ENCODE measurements around the gene HDAC5.

HDAC5 gene

GRCh38 chr17:44045486-44045885 is 78.0 kb downstream of the HDAC5 start:
- Histone ChIP-seq H3K36me3 (ENCODE audit: low read depth) (peaks cover 42% of the 10 kb centered on the region), H3K4me3 (ENCODE audit: severe bottlenecking) (no peak overlapping the region), H3K9me3 (ENCODE audit: severe bottlenecking) (no peaks in the 10 kb centered on the region), H3K27me3 (ENCODE audit: insufficient read depth, poor library complexity, severe bottlenecking) (no peaks in the 10 kb centered on the region), H3K27ac (ENCODE audit: poor library complexity, severe bottlenecking) (peak overlapping the region; percentile 27), H3K4me1 (ENCODE audit: insufficient read depth, poor library complexity, severe bottlenecking) (peaks cover 15% of the 10 kb centered on the region)
- ATAC-seq (ENCODE audit: low read depth) = no peak
- TF ChIP-seq CTCF (IDR thresholded peaks at IDR 0.05; ENCODE audit: poor library complexity, severe bottlenecking) = no peak
- DNase-seq (ENCODE audit: low spot score) = no peak

GRCh38 chr17:44044071-44044470 is 79.4 kb downstream of the HDAC5 start:
- no peak for DNase-seq (ENCODE audit: low spot score)
- no peak for TF ChIP-seq CTCF (IDR thresholded peaks at IDR 0.05; ENCODE audit: poor library complexity, severe bottlenecking)
- H3K4me3 ChIP-seq (ENCODE audit: severe bottlenecking) = no peak overlapping the region
- H3K4me1 ChIP-seq (ENCODE audit: insufficient read depth, poor library complexity, severe bottlenecking) = peaks cover 15% of the 10 kb centered on the region
- peaks cover 41% of the 10 kb centered on the region for H3K36me3 ChIP-seq (ENCODE audit: low read depth)
- peak overlapping the region; percentile 27 for H3K27ac ChIP-seq (ENCODE audit: poor library complexity, severe bottlenecking)
- H3K9me3 ChIP-seq (ENCODE audit: severe bottlenecking) = no peaks in the 10 kb centered on the region
- no peaks in the 10 kb centered on the region for H3K27me3 ChIP-seq (ENCODE audit: insufficient read depth, poor library complexity, severe bottlenecking)
- ATAC-seq (ENCODE audit: low read depth) = peak; percentile 60

GRCh38 chr17:44043272-44043696 is 80.2 kb downstream of the HDAC5 start:
- no peak overlapping the region for H3K4me3 ChIP-seq (ENCODE audit: severe bottlenecking)
- no peak for TF ChIP-seq CTCF (IDR thresholded peaks at IDR 0.05; ENCODE audit: poor library complexity, severe bottlenecking)
- peaks cover 43% of the 10 kb centered on the region for H3K36me3 ChIP-seq (ENCODE audit: low read depth)
- no peaks in the 10 kb centered on the region for H3K27me3 ChIP-seq (ENCODE audit: insufficient read depth, poor library complexity, severe bottlenecking)
- ATAC-seq (ENCODE audit: low read depth) (no peak), DNase-seq (ENCODE audit: low spot score) (no peak)
- peaks cover 15% of the 10 kb centered on the region for H3K4me1 ChIP-seq (ENCODE audit: insufficient read depth, poor library complexity, severe bottlenecking)
- no peaks in the 10 kb centered on the region for H3K9me3 ChIP-seq (ENCODE audit: severe bottlenecking)
- H3K27ac ChIP-seq (ENCODE audit: poor library complexity, severe bottlenecking) = peak overlapping the region; percentile 27

- peak overlapping the region; percentile 21 for H3K27ac ChIP-seq (ENCODE audit: poor library complexity, severe bottlenecking)
- peaks cover 15% of the 10 kb centered on the region for H3K4me1 ChIP-seq (ENCODE audit: insufficient read depth, poor library complexity, severe bottlenecking)
- DNase-seq (ENCODE audit: low spot score) (no peak), ATAC-seq (ENCODE audit: low read depth) (peak; percentile 50; the same call in 2 of the 3 replicates)
- no peak for TF ChIP-seq CTCF (IDR thresholded peaks at IDR 0.05; ENCODE audit: poor library complexity, severe bottlenecking)
- peaks cover 50% of the 10 kb centered on the region for H3K36me3 ChIP-seq (ENCODE audit: low read depth)
- H3K9me3 ChIP-seq (ENCODE audit: severe bottlenecking) = no peaks in the 10 kb centered on the region
- no peaks in the 10 kb centered on the region for H3K27me3 ChIP-seq (ENCODE audit: insufficient read depth, poor library complexity, severe bottlenecking)
- H3K4me3 ChIP-seq (ENCODE audit: severe bottlenecking) = no peak overlapping the region
These were observed 83.4 kb downstream of the HDAC5 start for GRCh38 chr17:44039829-44040635.

GRCh38 chr17:44038604-44039011 is 84.8 kb downstream of the HDAC5 start:
- H3K27ac ChIP-seq (ENCODE audit: poor library complexity, severe bottlenecking) = no peak overlapping the region
- H3K4me1 ChIP-seq (ENCODE audit: insufficient read depth, poor library complexity, severe bottlenecking) = peaks cover 9% of the 10 kb centered on the region
- no peaks in the 10 kb centered on the region for H3K27me3 ChIP-seq (ENCODE audit: insufficient read depth, poor library complexity, severe bottlenecking)
- DNase-seq (ENCODE audit: low spot score) (no peak), ATAC-seq (ENCODE audit: low read depth) (no peak)
- H3K4me3 ChIP-seq (ENCODE audit: severe bottlenecking) = no peak overlapping the region
- no peak for TF ChIP-seq CTCF (IDR thresholded peaks at IDR 0.05; ENCODE audit: poor library complexity, severe bottlenecking)
- H3K36me3 ChIP-seq (ENCODE audit: low read depth) = peaks cover 55% of the 10 kb centered on the region
- no peaks in the 10 kb centered on the region for H3K9me3 ChIP-seq (ENCODE audit: severe bottlenecking)

Data from RWPE2 (cell line).